GM21526 (cell line): ENCODE measurements around the gene HOXA2.
A peak's percentile ranks its signal among the peaks of the same experiment; 100 is the strongest.

Experiments
- ATAC-seq: cut with Tn5 transposase; IDR thresholded peaks from one replicate; pipeline ENCODE4 v1.9.1; 2021; ENCODE audit warnings: moderate library complexity; ENCODE audit not compliant: unreplicated experiment, low FRiP score

The HOXA2 gene

GRCh38 chr7:27102581-27103442, at the start of gene HOXA2:
TSS of gene HOXA2 (minus strand) at chr7:27102683. CDS start at chr7:27102500, 183 bp downstream.
- ATAC-seq: no peak

GRCh38 chr7:27151341-27151930, 49.0 kb upstream of the HOXA2 start:
- no peak for ATAC-seq

- peak; percentile 77 for ATAC-seq
Observed at GRCh38 chr7:27150568-27151340, 48.3 kb upstream of the HOXA2 start.

- ATAC-seq: no peak
Observed at GRCh38 chr7:27149842-27150567, 47.5 kb upstream of the HOXA2 start.

- ATAC-seq: no peak
Observed at GRCh38 chr7:27148756-27149641, 46.5 kb upstream of the HOXA2 start.

GRCh38 chr7:27148031-27148755, 45.7 kb upstream of the HOXA2 start:
- ATAC-seq: no peak

- no peak for ATAC-seq
Observed at GRCh38 chr7:27147199-27148030, 44.9 kb upstream of the HOXA2 start, which contains the start of gene HOXA6. TSS of gene HOXA6 (minus strand) at chr7:27147774. CDS start at chr7:27147749, 25 bp downstream.

DNA sequence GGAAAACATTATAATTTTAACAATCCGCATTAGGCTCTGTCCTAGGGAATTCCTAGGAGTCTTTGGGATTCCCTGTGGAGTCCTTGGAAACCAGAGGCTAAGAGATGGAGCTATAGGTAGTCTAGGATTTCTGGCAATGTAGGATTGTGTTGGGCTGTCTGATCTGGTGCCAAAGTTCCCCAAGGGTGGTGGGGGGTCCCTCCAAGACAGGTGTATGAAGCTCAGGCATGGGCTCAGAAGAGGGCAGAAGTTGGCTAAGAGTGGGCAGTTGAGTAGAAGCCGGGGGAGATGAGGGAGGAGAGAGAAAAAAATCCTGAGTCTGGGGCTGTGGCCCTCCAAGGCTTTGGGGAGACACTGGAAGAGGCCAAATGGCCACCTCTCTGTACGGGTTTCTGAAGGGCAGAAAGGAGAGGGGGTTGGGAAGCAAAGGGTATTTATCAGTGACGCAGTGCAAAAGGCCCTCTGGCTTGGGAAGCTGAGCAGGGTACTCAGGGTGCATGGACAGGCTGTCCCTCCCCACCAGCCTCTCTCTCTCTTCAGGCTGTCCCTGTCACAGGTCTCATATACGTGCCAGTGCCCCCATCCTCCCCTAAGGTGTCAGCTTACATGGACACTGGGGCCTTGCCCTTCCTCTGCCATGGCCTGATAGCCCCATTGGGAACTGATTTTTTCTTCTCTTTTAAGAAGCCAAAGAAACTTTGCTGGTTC, 44.2 kb upstream of the HOXA2 start:
- no peak for ATAC-seq

DNA sequence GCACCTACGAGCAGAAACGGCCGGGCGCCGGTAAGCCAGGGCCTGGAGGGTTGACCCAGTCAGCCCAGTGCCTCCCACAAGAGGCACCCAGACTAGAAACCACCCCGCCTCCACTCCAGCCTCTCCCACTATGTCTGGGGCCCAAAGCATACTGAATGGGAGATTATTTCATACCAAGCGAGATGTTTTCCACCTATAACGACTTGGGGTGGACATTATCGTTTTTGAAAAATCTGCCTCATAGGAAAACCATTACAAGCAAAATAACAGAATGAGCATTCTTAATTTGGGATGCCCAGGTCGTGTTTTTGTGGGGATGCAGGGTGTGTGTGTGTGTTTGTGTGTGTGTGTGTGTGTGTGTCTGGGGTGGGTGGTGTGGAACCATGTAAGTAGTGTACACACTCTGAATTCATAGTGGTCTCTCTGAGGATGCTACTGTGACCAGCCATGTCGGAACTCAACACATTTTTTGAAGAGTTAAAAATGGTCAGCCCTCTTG, 43.5 kb upstream of the HOXA2 start:
- no peak for ATAC-seq

GRCh38 chr7:27145165-27145913, 42.9 kb upstream of the HOXA2 start:
- no peak for ATAC-seq

DNA sequence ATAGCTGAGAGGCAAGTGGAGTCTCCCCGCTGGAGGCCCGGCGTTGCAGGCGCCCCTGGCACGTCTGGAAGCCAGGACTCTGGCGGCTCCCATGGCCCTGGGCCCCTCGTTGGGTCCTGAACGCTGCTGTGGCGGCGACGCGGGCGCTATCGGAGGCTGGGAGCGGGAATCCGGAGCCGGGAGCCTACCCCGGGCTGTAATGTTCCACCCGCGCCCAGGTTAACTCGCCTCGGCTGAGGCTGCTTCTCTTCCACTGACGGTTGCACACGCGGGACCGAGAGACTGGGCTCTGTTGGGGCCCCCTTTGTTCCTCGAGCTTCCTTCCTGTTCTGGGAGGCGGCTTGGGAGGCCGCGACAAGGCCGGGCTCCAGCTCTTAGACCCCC, 42.3 kb upstream of the HOXA2 start:
- ATAC-seq: no peak

- ATAC-seq: no peak
Observed at GRCh38 chr7:27143950-27144780, 41.7 kb upstream of the HOXA2 start.

GRCh38 chr7:27143023-27143949, 40.8 kb upstream of the HOXA2 start, which contains the start of gene HOXA5:
TSS of gene HOXA5 (minus strand) at chr7:27143681. CDS start at chr7:27143607, 74 bp downstream.
- no peak for ATAC-seq

- ATAC-seq: no peak
Observed at GRCh38 chr7:27142580-27143022, 40.1 kb upstream of the HOXA2 start.
